ENCODE results near the gene CACNA2D1.

DNA sequence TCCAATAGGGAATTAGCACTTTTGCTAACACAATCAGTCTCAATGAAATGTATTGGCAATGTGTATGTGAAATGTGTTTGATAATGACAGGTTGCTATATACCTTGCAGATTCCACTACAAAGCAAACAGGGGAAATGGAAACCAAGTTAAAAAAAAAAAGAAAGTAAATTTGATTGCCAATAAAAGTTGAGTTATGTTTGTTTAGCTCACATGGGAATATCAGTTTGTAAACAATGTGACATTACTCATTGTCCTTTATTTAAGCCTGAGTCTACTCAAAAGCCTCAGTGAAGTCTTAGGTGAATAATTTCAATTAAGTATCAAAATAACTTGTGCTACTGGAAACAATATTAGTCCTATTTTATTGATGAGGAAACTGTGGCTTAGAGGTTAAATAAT, 285.2 kb downstream of the CACNA2D1 start:
- TF ChIP-seq CTCF (conservative IDR thresholded peaks at IDR 0.05 in 1 of 2, IDR thresholded peaks at IDR 0.05 in 1 of 2; ENCODE audit: low read depth in 1 of 2, low read length in 2 of 2) (no peak), EZH2 (IDR thresholded peaks at IDR 0.05; ENCODE audit: low read length, missing control alignments) (no peak)

All from fibroblast of lung (primary cell).